Stimulated activated CD8-positive, alpha-beta memory T cell treated with anti-CD3 and anti-CD28 coated beads, Interleukin-2, amount 100 ng/mL, for 1 hour (primary cell): ENCODE results near the gene TTC9.

Source experiments
- DNase-seq, 2 donors: peaks; one replicate each; pipeline ENCODE4 v3.0.0-alpha.2; 2020; ENCODE audit warnings: low read depth in 2 of 2

Gene TTC9

GRCh38 chr14:70641548-70642302 is at the start of gene TTC9:
TTC9 (plus strand) TSS chr14:70641916; CDS start chr14:70642130, 214 bp downstream.
- DNase-seq = no peak

- DNase-seq = no peak
Observed at GRCh38 chr14:70594461-70594860, 47.3 kb upstream of the TTC9 start.

GRCh38 chr14:70595443-70596185 is 46.1 kb upstream of the TTC9 start:
- no peak for DNase-seq

- DNase-seq = no peak
Observed at GRCh38 chr14:70597731-70598130, 44.0 kb upstream of the TTC9 start.

- DNase-seq = no peak
Observed at GRCh38 chr14:70599345-70599744, 42.4 kb upstream of the TTC9 start.

- DNase-seq = peak; percentile 77 to 88
Observed at GRCh38 chr14:70600382-70601157, 41.1 kb upstream of the TTC9 start, which contains the start of gene MED6. MED6 (minus strand) TSS chr14:70600655; CDS start chr14:70600637, 18 bp downstream.

GRCh38 chr14:70601162-70601561 is 40.6 kb upstream of the TTC9 start:
- no peak for DNase-seq

- DNase-seq = no peak
Observed at GRCh38 chr14:70602254-70602653, 39.5 kb upstream of the TTC9 start.

GRCh38 chr14:70611216-70611615 is 30.5 kb upstream of the TTC9 start:
- no peak for DNase-seq

- DNase-seq = no peak
Observed at GRCh38 chr14:70616646-70617045, 25.1 kb upstream of the TTC9 start.

GRCh38 chr14:70618314-70618713 is 23.4 kb upstream of the TTC9 start:
- DNase-seq = no peak

GRCh38 chr14:70619708-70620107 is 22.0 kb upstream of the TTC9 start:
- no peak for DNase-seq

GRCh38 chr14:70622111-70622712 is 19.5 kb upstream of the TTC9 start:
- peak in 1 of 2 donors; percentile 22 for DNase-seq

- DNase-seq = no peak
Observed at GRCh38 chr14:70624972-70625371, 16.7 kb upstream of the TTC9 start.

GRCh38 chr14:70631948-70632347 is 9.8 kb upstream of the TTC9 start:
- no peak for DNase-seq

- no peak for DNase-seq
Observed at GRCh38 chr14:70635971-70636595, 5.6 kb upstream of the TTC9 start.

GRCh38 chr14:70638416-70638815 is 3.3 kb upstream of the TTC9 start:
- no peak for DNase-seq

GRCh38 chr14:70640938-70641547 is 673 bp upstream of the TTC9 start:
- DNase-seq = no peak

GRCh38 chr14:70642303-70643235 is 853 bp downstream of the TTC9 start:
- no peak for DNase-seq

GRCh38 chr14:70643967-70644366 is 2.3 kb downstream of the TTC9 start:
- DNase-seq = no peak
